GM21619 (cell line): ENCODE data around the gene TRIM27.
"Not testable (repeated sequence)": the region's sequence is repeated elsewhere in the genome, so short reads cannot be mapped to it uniquely, and the experiment has no call there.

Experiments
- ATAC-seq: cut with Tn5 transposase; IDR thresholded peaks from one replicate; pipeline ENCODE4 v1.9.1; 2021; ENCODE audit not compliant: unreplicated experiment

Gene TRIM27

DNA sequence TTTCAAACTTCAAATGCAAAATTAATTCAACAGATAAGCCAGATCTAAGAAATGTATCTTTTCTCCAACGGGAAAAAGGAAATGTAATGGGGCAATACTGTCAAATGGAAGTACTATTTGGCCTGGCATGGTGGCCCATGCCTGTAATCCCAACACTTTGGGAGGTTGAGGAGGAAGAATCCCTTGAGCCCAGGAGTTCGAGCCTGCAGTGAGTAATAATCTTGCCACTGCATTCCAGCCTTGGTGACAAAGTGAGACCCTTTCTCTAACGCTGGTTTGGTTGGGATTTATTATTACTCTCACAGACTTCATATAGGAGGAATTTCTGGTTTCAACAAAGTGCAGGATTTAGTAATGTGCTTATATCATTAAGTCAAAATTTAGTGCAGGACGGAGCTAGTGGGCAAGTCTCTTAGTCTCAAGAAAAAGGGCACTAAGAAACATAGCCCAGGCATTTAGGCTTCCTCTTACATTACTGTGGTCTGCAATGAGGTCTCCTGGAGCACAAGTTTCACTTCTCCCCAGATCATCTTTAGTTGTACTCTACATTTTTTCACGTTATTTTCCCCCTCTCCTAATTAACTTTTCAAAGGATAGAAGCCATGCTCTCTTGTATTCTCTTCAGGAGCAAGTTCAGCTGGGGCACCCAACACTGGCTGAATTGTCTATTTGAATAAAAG lies 23.1 kb downstream of the TRIM27 start:
- ATAC-seq, result no peak

DNA sequence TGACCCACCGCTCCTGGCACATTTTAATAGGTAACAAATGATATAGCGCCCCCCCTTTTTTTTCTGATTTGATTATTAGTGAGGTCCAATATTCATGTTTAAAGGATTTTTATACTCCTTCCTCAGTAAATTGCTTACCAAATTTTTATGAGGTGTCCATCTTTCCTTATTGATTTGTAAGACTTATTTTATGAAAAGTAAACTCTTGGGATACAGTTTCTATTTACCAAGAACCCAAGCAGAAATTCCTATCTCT lies 25.1 kb downstream of the TRIM27 start:
- ATAC-seq, result no peak

DNA sequence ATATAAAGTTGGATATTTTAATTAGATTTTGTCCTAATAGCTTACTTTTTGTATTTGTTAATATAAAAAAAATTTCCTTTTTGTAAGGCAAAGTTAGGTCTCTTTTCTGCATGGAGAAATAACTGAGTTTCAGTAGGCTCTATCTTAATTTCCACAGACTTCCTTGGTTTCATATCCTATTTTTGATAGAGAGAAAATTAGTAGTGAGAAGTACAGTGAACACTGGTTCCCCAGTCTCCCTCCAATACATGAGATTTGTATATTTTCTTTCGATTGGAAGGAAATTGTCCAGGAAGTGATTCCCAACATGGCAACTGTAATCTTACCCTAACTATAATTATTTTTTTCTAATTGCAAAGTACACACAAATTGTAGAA lies 26.4 kb downstream of the TRIM27 start:
- no peak for ATAC-seq

DNA sequence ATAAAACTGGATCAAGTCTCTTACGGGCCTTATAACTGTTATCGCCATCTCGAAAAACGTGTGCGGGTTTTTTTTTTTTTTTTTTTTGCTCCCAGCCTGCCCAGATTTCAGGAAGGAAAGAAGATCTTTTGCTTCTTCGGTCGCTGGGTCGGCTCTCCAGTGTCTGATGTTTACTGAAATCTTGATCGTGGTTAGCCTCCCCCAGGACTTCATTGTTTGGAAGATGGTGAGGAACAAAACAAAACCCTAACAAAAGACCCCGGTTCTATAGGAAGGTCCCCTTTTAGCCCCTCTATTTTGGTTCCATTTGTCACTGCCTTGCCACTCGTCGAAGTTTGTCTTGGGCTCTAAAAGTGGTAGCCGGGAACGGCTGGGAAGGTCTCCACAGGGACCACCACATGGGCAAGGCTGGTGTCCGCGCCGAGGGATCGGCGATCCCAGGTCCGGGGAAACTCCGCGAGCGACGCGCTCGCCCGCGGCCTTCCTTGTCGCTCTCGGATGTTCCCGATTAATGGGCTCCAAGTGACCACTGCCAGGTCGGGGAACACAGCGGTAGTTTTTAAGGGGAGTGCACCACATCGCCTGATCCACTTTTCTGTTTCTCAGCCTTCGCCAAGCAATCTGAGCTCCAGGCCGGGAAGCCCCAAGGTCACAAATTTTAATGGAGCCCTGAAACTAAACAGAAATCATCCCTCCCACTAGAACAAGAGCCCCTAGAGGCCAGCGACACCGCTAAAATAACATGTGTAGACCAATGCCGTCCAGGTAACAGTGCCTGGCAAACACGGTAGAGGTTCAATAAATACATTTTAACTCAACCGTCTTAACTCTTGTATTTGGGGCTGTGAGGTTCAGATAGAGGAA lies 27.0 kb downstream of the TRIM27 start:
- ATAC-seq, result peak; percentile 4

DNA sequence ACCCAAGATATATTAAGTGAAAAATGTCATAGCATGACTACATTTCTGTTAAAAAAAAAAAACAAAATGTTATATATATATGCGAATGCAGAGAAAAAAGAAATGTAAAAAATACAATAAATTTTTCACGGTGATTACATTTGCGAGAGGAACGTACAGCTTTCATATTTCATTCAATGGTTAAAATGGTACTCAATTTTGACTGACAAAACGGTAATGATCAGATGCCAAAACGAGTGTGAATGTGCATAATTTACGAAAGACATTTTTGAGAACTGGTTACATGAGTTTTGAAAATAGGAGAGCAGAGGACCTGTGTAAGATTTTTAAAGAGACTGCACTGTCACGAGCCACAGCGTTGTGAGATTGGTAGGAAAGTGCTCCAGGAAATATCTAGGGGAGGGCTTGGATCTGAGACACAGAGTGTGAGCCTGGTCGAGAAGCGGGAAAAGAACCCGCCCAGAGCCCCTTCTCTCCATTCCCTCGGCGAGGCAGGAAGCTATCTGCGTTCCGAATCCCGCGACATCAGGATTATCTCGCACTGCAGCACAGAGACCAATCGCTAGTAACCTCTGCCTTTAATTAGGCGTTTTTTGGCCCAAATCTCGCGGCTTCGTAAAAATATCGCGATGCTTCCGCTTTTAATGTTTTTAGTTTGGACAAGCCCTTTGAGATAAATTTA lies 28.5 kb downstream of the TRIM27 start:
- ATAC-seq, result peak; percentile 63

DNA sequence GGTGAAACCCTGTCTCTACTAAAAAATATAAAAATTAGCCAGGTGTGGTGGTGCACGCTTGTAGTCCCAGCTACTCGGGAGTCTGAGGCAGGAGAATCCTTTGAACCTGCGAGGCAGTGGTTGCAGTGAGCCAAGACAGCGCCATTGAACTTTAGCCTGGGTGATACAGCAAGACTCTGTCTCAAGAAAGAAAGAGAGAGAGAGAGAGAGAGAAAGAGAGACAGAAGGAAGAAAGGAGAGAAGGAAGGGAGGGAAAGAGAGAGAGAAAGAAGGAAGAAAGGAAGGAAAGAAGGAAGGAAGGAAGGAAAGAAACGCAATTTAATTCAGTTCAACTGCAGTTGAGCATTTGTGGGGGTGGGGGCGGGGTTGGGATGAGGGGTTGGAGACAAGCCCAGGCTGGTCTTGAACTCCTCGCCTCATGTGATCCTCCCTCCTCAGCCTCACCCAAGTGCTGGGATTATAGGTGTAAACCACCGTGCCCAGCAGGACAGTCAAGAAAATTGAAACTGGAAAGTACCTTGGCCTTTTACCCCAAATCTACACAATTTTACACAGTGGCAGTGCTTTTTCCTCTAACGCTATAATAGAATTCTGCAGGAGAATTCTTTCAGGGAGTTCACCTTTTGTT lies 30.5 kb downstream of the TRIM27 start:
- no peak for ATAC-seq

DNA sequence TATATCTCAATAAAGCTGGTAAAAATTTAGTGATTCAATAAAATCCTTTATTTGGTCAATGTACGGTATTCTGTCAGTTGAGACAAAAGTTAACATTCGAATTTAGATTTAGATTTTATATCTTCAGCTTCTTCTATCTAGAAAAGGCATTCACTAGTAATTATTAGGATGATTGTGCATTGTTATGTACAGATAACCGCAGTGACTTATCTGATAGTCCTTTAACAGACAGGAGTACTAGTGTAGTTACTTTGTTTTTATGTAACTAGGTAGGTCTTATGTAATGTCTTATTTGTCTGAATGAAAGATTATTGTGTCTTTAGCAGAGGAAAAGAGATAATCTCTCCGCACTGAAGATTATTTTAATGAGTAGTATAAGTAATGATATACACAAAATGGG lies 31.3 kb downstream of the TRIM27 start:
- ATAC-seq, result no peak

DNA sequence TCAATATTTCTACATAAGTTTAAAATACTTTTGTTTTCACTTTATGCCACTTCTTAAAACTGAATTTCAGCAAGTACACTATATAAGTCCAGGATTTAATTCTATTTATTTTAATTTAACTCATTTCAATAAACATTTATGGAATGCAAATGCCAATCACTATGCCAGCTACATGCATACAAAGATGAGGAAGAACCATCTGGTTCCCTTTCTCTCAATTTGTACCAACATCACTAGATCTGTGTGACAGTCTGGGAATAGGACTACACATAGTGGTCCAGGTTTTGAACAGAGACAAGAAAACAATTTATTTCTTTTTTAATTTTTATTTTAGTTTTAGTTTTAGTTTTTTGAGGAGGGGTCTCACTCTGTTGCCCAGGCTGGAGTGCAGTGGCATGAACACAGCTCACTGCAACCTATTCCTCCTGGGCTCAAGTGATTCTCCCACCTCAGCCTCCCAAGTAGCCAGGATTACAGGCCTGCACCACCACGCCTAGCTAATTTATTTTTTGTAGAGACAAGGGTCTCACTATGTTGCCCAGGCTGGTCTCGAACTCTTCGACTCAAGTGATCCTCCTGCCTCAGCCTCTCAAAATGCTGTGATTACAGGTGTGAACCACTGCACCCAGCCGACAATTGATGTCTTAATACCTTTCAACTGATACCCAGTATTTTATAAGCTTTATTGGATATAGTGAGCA lies 35.8 kb downstream of the TRIM27 start:
- ATAC-seq, result no peak

DNA sequence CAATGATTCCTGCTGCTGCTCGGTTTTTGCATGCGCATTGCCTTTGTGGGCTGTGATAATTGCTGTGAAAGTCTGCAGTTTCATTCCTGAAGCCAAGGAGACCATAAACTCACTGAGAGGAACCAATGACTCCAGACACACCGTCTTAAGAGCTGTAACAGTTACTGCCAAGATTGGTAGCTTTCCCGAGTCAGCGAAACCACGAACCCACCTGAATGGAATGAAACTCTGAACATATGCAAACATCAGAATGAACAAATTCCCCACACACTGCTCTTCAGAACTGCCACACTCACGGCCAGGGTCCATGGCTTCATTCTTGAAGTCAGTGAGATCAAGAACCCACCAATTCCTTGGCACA lies 37.7 kb downstream of the TRIM27 start:
- ATAC-seq, result no peak

DNA sequence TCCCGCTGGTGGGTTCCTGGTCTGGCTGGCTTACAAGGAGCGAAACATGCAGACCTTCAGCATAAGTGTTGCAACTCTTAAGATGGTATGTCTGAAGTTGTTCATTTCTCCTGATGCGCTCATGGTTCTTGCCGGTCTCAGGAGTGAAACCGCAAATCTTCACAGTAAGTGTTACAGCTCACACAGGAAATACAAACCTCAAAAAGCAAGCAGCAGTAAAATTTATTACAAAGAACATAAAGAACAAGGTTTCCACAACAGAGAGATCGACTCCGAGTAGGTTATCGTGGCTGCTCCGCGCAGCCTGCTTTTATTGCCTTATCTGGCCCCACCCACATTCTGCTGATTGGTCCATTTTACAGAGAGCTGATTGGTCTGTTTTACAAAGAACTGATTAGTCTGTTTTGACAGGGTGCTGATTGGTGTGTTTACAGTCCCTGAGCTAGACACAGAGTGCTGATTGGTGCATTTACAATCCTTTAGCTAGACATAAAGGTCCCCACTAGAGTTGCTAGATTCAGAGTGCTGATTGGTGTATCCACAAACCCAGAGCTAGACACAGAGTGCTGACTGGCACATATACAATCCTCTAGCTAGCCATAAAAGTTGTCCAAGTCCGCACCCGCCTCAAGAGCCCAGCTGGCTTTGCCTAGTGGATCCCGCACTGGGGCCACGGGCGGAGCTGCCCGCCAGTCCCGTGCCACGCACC lies 39.2 kb downstream of the TRIM27 start:
- ATAC-seq, result no peak

DNA sequence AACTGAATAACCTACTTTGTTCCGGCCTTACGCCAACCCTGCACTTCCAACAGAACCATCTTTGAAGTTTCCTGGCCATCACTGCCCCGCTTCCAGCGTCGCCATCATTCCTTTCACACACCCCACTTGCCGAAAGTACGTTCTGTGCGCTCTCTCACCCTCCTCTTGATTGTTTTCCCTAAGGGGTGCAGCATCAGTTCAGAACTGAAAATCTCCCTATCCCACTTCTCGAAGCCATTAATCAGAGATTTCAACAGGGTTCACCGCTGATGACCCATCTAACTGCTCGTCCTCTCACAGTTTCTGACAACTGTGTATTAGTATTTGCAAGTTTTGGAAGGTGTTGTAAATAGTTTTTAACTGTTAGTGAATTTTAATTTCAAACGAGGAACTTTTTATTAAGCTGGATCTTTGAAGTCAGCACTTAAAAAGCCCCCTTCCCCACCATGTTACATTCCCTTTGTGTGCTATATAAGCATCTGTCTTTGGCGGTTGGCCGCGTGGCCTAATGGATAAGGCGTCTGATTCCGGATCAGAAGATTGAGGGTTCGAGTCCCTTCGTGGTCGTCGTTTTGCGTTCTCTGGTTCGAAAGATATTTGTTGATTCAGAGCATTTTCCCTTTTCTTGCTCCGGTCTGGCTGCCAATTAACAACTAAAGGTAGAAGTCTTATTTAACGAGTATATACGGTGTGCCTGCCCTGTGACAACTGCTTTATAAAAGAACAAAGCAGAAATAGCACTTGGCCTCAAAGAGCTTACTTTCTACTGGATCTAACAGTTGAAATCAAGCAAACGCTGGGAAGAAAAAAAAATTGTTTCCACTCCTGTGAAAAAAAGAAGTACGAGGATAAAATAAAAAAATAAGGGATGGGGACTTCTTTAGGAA lies 42.6 kb downstream of the TRIM27 start:
- no peak for ATAC-seq

DNA sequence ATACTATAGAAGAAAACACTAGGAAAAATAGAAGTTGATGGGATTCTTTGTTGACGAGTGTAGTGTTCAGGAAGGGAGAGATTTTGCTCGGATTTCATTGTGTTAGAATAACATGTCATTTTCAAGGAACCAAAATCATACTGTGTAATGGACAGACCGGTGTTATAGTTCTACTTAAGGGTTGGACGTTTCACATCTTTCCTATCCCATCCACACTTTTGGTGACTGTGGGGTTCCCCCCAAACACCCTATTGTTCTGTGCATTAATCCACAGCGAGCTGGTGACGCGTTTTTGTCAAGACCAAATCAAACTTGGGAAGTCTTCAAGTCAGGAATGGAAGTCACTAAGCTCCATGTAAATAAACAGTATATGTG lies 43.3 kb downstream of the TRIM27 start:
- ATAC-seq, result no peak

GRCh38 chr6:28876710-28877109 lies 47.1 kb downstream of the TRIM27 start:
- no peak for ATAC-seq

DNA sequence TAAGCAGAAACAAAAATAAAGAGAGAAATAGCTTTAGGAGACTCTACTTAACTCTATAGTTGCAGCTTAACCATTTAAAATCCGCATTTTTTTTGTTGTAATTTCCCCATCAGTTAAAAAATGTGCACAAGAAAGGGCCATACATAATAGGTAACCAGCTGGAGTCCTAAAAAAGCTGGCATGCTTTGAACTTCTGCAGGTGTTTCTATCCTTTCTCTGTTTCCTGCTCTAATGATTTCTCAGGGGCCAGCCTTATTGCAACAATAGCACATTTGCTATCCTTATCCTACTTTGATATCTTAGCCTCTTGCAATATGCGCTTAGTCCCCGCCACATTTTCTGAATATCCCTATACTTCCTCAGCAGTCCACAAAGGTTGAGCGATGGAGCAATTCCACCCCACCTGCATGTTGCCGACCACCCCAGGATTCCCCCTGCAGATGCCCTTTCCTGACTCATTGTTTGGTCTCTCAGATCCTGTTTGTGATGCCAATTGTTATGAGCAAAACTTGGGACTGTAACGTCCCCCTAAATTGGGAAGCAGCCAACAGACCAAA lies 48.5 kb downstream of the TRIM27 start:
- no peak for ATAC-seq

- ATAC-seq, result not testable (repeated sequence)
Observed at GRCh38 chr6:28872157-28872817, 51.5 kb downstream of the TRIM27 start.

DNA sequence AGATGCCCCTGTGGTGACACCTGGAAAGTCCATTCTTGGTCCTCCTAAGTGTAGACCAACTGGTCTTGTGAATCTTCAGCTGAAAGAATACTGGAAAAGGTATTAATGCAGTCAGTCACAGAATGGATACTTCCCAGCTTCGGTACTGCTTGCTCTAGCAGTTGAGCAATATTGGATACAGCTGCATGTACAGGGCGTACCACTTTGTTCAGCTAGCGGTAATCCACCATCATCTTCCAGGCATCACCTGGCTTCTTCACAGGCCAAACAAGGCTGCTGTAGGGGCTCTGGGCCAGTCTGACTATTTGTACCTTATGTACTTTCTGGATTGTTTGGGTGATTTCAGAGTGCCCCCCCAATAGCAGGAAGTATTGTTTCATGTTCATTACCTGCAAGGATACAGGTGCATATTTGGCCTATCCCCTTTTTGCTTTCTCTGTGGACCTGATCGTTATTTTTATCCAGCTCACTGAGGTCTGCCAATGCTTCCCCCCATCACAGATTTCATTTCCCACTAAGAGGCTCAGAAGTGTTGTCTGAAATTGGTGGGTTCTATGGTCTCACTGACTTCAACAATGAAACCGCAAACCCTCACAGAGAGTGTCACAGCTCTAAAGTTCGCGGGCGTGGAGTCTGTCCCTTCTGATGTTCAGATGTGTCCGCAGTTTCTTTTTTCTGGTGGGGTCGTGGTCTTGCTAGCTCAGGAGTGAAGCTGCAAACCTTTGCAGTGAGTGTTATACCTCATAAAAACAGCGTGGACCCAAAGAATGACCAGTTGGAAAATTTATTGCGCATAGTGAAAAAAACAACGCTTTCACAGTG lies 52.2 kb downstream of the TRIM27 start:
- no peak for ATAC-seq

DNA sequence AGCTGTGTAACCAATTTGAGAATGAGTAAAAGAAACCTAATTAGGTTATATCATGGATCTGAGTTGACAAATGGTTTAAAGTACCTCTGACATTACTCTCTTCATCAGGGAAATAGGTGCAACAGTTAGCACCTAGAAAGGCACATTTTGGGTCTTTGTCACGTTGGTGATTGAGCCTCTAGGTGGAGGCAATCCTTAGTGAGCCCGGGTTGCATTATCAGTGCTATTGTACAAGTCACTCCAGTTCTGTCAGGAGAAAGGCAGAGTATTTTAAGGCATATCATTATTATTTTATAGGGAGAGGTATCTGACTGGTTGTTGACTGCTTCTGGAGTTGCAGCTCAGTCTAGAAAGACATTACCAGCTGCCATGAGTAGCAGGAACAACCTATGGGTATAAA lies 54.9 kb downstream of the TRIM27 start:
- ATAC-seq, result no peak

- peak; percentile 19 for ATAC-seq
Observed at GRCh38 chr6:28867086-28867409, 56.7 kb downstream of the TRIM27 start.
